ENCODE measurements around the gene ATP6V0A1.
A peak's percentile ranks its signal among the peaks of the same experiment; 100 is the strongest.

Gene ATP6V0A1

DNA sequence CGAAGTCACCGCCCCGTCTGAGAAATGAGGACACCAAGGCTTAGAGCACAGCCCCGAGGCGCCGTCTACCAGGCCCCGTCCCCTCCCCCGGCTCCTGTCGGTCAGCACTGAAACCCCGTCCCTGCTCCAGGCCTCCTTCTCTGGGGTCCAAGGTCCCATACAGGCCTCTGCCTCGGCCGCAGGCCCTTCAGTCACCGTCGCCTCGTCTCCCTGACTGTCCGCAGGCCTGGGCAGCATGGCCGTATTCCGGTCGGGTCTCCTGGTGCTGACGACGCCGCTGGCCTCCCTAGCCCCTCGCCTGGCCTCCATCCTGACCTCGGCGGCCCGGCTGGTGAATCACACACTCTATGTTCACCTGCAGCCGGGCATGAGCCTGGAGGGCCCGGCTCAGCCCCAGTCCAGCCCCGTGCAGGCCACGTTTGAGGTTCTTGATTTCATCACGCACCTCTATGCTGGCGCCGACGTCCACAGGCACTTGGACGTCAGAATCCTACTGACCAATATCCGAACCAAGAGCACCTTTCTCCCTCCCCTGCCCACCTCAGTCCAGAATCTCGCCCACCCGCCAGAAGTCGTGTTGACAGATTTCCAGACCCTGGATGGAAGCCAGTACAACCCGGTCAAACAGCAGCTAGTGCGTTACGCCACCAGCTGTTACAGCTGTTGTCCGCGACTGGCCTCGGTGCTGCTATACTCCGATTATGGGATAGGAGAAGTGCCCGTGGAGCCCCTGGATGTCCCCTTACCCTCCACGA lies 103.9 kb downstream of the ATP6V0A1 start:
- TF ChIP-seq, protein P1, sequence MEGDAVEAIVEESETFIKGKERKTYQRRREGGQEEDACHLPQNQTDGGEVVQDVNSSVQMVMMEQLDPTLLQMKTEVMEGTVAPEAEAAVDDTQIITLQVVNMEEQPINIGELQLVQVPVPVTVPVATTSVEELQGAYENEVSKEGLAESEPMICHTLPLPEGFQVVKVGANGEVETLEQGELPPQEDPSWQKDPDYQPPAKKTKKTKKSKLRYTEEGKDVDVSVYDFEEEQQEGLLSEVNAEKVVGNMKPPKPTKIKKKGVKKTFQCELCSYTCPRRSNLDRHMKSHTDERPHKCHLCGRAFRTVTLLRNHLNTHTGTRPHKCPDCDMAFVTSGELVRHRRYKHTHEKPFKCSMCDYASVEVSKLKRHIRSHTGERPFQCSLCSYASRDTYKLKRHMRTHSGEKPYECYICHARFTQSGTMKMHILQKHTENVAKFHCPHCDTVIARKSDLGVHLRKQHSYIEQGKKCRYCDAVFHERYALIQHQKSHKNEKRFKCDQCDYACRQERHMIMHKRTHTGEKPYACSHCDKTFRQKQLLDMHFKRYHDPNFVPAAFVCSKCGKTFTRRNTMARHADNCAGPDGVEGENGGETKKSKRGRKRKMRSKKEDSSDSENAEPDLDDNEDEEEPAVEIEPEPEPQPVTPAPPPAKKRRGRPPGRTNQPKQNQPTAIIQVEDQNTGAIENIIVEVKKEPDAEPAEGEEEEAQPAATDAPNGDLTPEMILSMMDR (IDR thresholded peaks at IDR 0.05; ENCODE audit: control insufficient read depth, extremely low read depth, insufficient read depth): no peak
- H3K4me3 ChIP-seq (ENCODE audit: low read depth, low read length): peak overlapping the region; percentile 83
- DNase-seq (ENCODE audit: low read depth): no peak

DNA sequence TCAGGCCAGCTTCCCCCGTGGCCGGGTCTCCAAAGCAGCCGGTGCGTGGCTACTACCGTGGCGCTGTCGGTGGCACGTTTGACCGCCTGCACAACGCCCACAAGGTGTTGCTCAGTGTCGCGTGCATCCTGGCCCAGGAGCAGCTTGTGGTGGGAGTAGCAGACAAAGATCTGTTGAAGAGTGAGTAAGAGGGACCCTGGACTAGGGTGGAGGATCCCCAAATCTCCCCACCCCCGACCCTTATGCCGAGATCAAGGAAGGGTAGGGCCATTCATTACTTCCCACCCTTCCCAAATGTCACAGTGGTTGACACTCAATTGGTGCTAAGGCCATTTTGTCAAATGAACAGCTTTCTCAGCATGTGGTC lies 104.4 kb downstream of the ATP6V0A1 start:
- TF ChIP-seq, protein P1 (IDR thresholded peaks at IDR 0.05; ENCODE audit: control insufficient read depth, extremely low read depth, insufficient read depth): no peak
- no peak for DNase-seq (ENCODE audit: low read depth)

DNA sequence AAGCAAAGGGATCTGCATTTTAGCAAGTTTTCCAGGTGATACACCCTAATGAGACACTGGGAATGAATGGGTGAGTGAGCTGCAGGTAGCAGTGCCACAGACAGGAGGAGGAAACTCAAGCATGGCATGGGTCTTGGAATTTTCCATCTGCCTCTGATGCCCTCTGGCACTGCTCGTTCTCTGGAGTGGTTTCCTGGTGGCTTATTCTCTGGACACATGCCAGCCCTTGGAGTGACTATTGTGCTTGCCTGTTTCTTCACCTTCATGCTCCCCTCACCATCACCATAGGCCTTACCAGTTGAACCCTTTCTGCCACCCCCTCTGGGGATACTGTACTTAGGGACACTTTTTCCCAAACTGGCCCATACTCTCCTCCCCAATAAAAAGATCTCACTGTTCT lies 104.9 kb downstream of the ATP6V0A1 start:
- H3K4me3 ChIP-seq (ENCODE audit: low read depth, low read length): peak overlapping the region; percentile 83
- peak; percentile 74 for DNase-seq (ENCODE audit: low read depth)
- TF ChIP-seq, protein P1 (IDR thresholded peaks at IDR 0.05; ENCODE audit: control insufficient read depth, extremely low read depth, insufficient read depth): no peak

More for the DNA sequence above, 104.4 kb downstream of the ATP6V0A1 start:
- peak overlapping the region; percentile 83 for H3K4me3 ChIP-seq (ENCODE audit: low read depth, low read length)

DNA sequence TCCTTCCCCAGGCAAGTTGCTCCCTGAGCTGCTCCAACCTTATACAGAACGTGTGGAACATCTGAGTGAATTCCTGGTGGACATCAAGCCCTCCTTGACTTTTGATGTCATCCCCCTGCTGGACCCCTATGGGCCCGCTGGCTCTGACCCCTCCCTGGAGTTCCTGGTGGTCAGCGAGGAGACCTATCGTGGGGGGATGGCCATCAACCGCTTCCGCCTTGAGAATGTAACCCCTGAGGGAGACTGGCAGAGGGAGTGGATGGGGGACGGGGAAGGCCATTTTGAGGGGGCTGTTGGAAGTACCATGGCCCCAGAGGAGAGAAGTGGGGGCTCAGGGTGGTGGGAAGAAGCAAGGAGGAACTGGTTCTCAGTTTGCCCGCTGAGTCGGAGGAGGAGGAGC lies 105.3 kb downstream of the ATP6V0A1 start:
- DNase-seq (ENCODE audit: low read depth): no peak
- TF ChIP-seq, protein P1 (IDR thresholded peaks at IDR 0.05; ENCODE audit: control insufficient read depth, extremely low read depth, insufficient read depth): no peak
- H3K4me3 ChIP-seq (ENCODE audit: low read depth, low read length): peak overlapping the region; percentile 83

DNA sequence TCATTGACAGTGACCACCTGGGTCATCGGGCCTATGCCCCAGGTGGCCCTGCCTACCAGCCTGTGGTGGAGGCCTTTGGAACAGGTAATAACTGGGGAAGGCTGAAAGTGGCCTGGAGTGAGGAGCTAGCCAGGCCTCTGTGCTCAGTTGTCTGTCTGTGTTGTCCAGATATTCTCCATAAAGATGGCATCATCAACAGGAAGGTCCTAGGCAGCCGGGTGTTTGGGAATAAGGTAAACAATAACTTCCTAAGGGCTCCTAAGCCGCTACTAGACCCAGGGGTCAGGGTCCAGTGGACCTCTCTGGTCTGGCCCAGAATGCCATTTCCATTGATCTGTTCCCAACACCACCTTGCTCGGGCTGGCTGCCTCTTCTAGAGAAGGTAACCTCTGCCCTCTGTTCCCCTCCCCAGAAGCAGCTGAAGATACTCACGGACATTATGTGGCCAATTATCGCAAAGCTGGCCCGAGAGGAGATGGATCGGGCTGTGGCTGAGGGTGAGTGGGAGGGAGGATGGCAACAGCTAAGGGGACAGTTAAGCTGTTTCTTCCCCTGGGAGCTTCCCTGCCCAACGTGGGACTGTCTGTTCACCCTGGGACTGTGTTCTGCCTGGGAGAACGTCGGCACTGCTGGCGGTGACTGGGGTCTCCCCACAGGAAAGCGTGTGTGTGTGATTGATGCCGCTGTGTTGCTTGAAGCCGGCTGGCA lies 106.3 kb downstream of the ATP6V0A1 start:
- no peak overlapping the region for H3K4me3 ChIP-seq (ENCODE audit: low read depth, low read length)
- TF ChIP-seq, protein P1 (IDR thresholded peaks at IDR 0.05; ENCODE audit: control insufficient read depth, extremely low read depth, insufficient read depth): no peak
- no peak for DNase-seq (ENCODE audit: low read depth)

DNA sequence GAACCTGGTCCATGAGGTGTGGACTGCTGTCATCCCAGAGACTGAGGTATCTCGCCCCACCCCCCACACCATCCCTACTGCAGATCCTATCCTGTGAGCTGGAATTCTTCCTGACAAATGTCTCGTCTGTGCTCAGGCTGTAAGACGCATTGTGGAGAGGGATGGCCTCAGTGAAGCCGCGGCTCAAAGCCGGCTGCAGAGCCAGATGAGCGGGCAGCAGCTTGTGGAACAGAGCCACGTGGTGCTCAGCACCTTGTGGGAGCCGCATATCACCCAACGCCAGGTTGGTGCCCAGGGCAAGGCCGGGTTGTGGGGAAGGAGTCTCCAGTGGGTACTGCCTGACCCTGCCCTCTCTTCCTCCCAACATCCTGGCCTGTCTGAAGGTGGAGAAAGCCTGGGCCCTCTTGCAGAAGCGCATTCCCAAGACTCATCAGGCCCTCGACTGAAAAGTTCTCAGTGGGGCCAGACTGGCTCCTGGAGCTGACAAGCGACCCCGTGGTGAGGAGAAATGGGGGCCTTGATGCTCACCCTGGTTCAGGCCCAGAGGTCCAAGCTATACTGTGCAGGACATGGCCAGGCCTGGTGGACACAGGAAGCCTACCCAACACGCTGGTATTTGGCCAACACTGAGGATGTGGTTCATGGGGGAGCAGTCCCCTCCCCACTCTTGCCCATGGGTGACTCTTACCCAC lies 107.0 kb downstream of the ATP6V0A1 start:
- DNase-seq (ENCODE audit: low read depth): no peak

More for the DNA sequence above, 107.0 kb downstream of the ATP6V0A1 start:
- TF ChIP-seq, protein P1 (IDR thresholded peaks at IDR 0.05; ENCODE audit: control insufficient read depth, extremely low read depth, insufficient read depth): no peak
- no peak overlapping the region for H3K4me3 ChIP-seq (ENCODE audit: low read depth, low read length)

Measured in LNCaP clone FGC (cell line).